HEK293 (cell line): ENCODE measurements around the gene MBD1.

Experiments
- CTCF ChIP-seq: fragments of 450-650 bp; formaldehyde crosslinking; IDR thresholded peaks from 2 replicates; pipeline ENCODE4 v1.5.1; 2016; ENCODE audit warnings: missing biosample characterization, missing genetic modification characterization
- GFI1B ChIP-seq: fragments of 450-650 bp; formaldehyde crosslinking; IDR thresholded peaks from 2 replicates; pipeline ENCODE4 v1.5.1; 2016; ENCODE audit warnings: missing biosample characterization, missing genetic modification characterization
- HOXA7 ChIP-seq: sonication (generic); formaldehyde crosslinking; IDR thresholded peaks from 2 replicates; pipeline ENCODE4 v1.8.1; 2022; ENCODE audit warnings: missing genetic modification reagents, borderline replicate concordance
- KLF17 ChIP-seq: fragments of 450-650 bp; formaldehyde crosslinking; IDR thresholded peaks from 2 replicates; pipeline ENCODE4 v1.5.1; 2016; ENCODE audit warnings: missing biosample characterization, missing genetic modification characterization
- KLF7 ChIP-seq: fragments of 450-650 bp; formaldehyde crosslinking; IDR thresholded peaks from 2 replicates; pipeline ENCODE4 v1.5.1; 2016; ENCODE audit warnings: missing biosample characterization, missing genetic modification characterization, borderline replicate concordance
- KLF8 ChIP-seq: fragments of 450-650 bp; formaldehyde crosslinking; IDR thresholded peaks from 2 replicates; pipeline ENCODE4 v1.5.1; 2016; ENCODE audit warnings: missing biosample characterization, missing genetic modification characterization
- KLF9 ChIP-seq: fragments of 450-650 bp; formaldehyde crosslinking; IDR thresholded peaks from 2 replicates; pipeline ENCODE4 v1.5.1; 2016; ENCODE audit warnings: missing biosample characterization, missing genetic modification characterization, low read depth
- MYNN ChIP-seq: fragments of 450-650 bp; formaldehyde crosslinking; IDR thresholded peaks from 2 replicates; pipeline ENCODE4 v1.5.1; 2016; ENCODE audit warnings: missing biosample characterization, missing genetic modification characterization, borderline replicate concordance
- PRDM1 ChIP-seq: fragments of 450-650 bp; formaldehyde crosslinking; IDR thresholded peaks from 2 replicates; pipeline ENCODE4; 2016; ENCODE audit warnings: missing biosample characterization, missing genetic modification characterization
- YY1 ChIP-seq: fragments of 450-650 bp; formaldehyde crosslinking; IDR thresholded peaks from 2 replicates; pipeline ENCODE4 v1.5.1; 2018; ENCODE audit warnings: missing biosample characterization, missing genetic modification characterization
- ZBTB11 ChIP-seq: fragments of 450-650 bp; formaldehyde crosslinking; conservative IDR thresholded peaks from 2 replicates; pipeline ENCODE4 v1.5.1; 2016; ENCODE audit warnings: low read depth, missing biosample characterization, missing genetic modification characterization
- ZFHX2 ChIP-seq: fragments of 450-650 bp; formaldehyde crosslinking; conservative IDR thresholded peaks from 2 replicates; pipeline ENCODE4 v1.5.1; 2016; ENCODE audit warnings: missing biosample characterization, missing genetic modification characterization
- ZFP3 ChIP-seq: fragments of 450-650 bp; formaldehyde crosslinking; IDR thresholded peaks from 2 replicates; pipeline ENCODE4 v1.5.1; 2016; ENCODE audit warnings: low read depth, missing biosample characterization, missing genetic modification characterization
- ZFP37 ChIP-seq: fragments of 450-650 bp; formaldehyde crosslinking; IDR thresholded peaks from 2 replicates; pipeline ENCODE4 v1.5.1; 2016; ENCODE audit warnings: missing biosample characterization, missing genetic modification characterization
- ZNF140 ChIP-seq: fragments of 450-650 bp; formaldehyde crosslinking; IDR thresholded peaks from 2 replicates; pipeline ENCODE4 v1.5.1; 2016; ENCODE audit warnings: missing biosample characterization, missing genetic modification characterization
- ZNF16 ChIP-seq: fragments of 450-650 bp; formaldehyde crosslinking; IDR thresholded peaks from 2 replicates; pipeline ENCODE4 v1.5.1; 2016; ENCODE audit warnings: low read depth, missing biosample characterization, missing genetic modification characterization
- ZNF18 ChIP-seq: fragments of 450-650 bp; formaldehyde crosslinking; IDR thresholded peaks from 2 replicates; pipeline ENCODE4 v1.5.1; 2016; ENCODE audit warnings: missing biosample characterization, missing genetic modification characterization
- ZNF211 ChIP-seq: fragments of 450-650 bp; formaldehyde crosslinking; IDR thresholded peaks from 2 replicates; pipeline ENCODE4 v1.5.1; 2016; ENCODE audit warnings: low read depth, missing biosample characterization, missing genetic modification characterization
- ZNF302 ChIP-seq: fragments of 450-650 bp; formaldehyde crosslinking; IDR thresholded peaks from 2 replicates; pipeline ENCODE4 v1.5.1; 2016; ENCODE audit warnings: missing biosample characterization, missing genetic modification characterization, low read depth
- ZNF324 ChIP-seq: fragments of 450-650 bp; formaldehyde crosslinking; IDR thresholded peaks from 2 replicates; pipeline ENCODE4 v1.5.1; 2016; ENCODE audit warnings: missing biosample characterization, missing genetic modification characterization
- ZNF335 ChIP-seq: fragments of 450-650 bp; formaldehyde crosslinking; conservative IDR thresholded peaks from 2 replicates; pipeline ENCODE4 v1.5.1; 2016; ENCODE audit warnings: missing biosample characterization, missing genetic modification characterization
- ZNF350 ChIP-seq: fragments of 450-650 bp; formaldehyde crosslinking; IDR thresholded peaks from 2 replicates; pipeline ENCODE4 v1.5.0; 2017; ENCODE audit warnings: missing biosample characterization, mild to moderate bottlenecking, missing genetic modification characterization
- ZNF514 ChIP-seq: fragments of 450-650 bp; formaldehyde crosslinking; IDR thresholded peaks from 2 replicates; pipeline ENCODE4 v1.5.1; 2016; ENCODE audit warnings: missing biosample characterization, missing genetic modification characterization
- ZNF521 ChIP-seq: fragments of 450-650 bp; formaldehyde crosslinking; IDR thresholded peaks from 2 replicates; pipeline ENCODE4 v1.5.1; 2017; ENCODE audit warnings: missing biosample characterization, mild to moderate bottlenecking, missing genetic modification characterization
- ZNF555 ChIP-seq: fragments of 450-650 bp; formaldehyde crosslinking; conservative IDR thresholded peaks from 2 replicates; pipeline ENCODE4 v1.5.1; 2017; ENCODE audit warnings: missing biosample characterization, mild to moderate bottlenecking, missing genetic modification characterization, inconsistent platforms
- ZNF580 ChIP-seq: fragments of 450-650 bp; formaldehyde crosslinking; IDR thresholded peaks from 2 replicates; pipeline ENCODE4 v1.5.1; 2016; ENCODE audit warnings: missing biosample characterization, missing genetic modification characterization
- ZNF600 ChIP-seq: fragments of 450-650 bp; formaldehyde crosslinking; IDR thresholded peaks from 2 replicates; pipeline ENCODE4 v1.5.1; 2016; ENCODE audit warnings: missing biosample characterization, missing genetic modification characterization
- ZNF624 ChIP-seq: fragments of 450-650 bp; formaldehyde crosslinking; IDR thresholded peaks from 2 replicates; pipeline ENCODE4 v1.5.1; 2017; ENCODE audit warnings: missing biosample characterization, missing genetic modification characterization
- ZNF654 ChIP-seq: fragments of 450-650 bp; formaldehyde crosslinking; IDR thresholded peaks from 2 replicates; pipeline ENCODE4 v1.5.1; 2016; ENCODE audit warnings: low read depth, missing biosample characterization, missing genetic modification characterization
- ZNF670 ChIP-seq: fragments of 450-650 bp; formaldehyde crosslinking; IDR thresholded peaks from 2 replicates; pipeline ENCODE4 v1.5.1; 2016; ENCODE audit warnings: missing biosample characterization, missing genetic modification characterization, low read depth
- ZNF785 ChIP-seq: fragments of 450-650 bp; formaldehyde crosslinking; IDR thresholded peaks from 2 replicates; pipeline ENCODE4 v1.5.1; 2016; ENCODE audit warnings: missing biosample characterization, missing genetic modification characterization
- ZNF792 ChIP-seq: fragments of 450-650 bp; formaldehyde crosslinking; IDR thresholded peaks from 2 replicates; pipeline ENCODE4 v1.5.1; 2016; ENCODE audit warnings: missing biosample characterization, missing genetic modification characterization
- ZSCAN4 ChIP-seq: fragments of 450-650 bp; formaldehyde crosslinking; IDR thresholded peaks from 2 replicates; pipeline ENCODE4 v1.5.1; 2017; ENCODE audit warnings: missing biosample characterization, missing genetic modification characterization
- ZXDB ChIP-seq: fragments of 450-650 bp; formaldehyde crosslinking; IDR thresholded peaks from 2 replicates; pipeline ENCODE4 v1.5.1; 2016; ENCODE audit warnings: missing biosample characterization, missing genetic modification characterization

MBD1 gene

GRCh38 chr18:50266248-50266704 is 15.0 kb downstream of the MBD1 start, which contains the start of gene CFAP53 (continued):
- TF ChIP-seq KLF9 (tag by site-specific recombination) (peak; percentile 96), ZNF521 (no peak), ZNF785 (no peak), ZNF600 (tag by site-specific recombination) (peak; percentile 31; the same call in 1 of the 2 replicates), ZNF350 (tag by site-specific recombination) (no peak), ZNF211 (no peak), ZFP37 (tag by site-specific recombination) (no peak), ZNF514 (tag by site-specific recombination) (no peak), ZNF16 (tag by site-specific recombination) (no peak), MYNN (0 out of 2 replicates have a peak, but pooled peaks have one; percentile 12), GFI1B (tag by site-specific recombination) (no peak), KLF17 (no peak), ZSCAN4 (tag by site-specific recombination) (no peak), ZNF654 (no peak), ZNF670 (tag by site-specific recombination) (no peak), YY1 (no peak), ZNF18 (tag by site-specific recombination) (no peak), ZNF302 (tag by site-specific recombination) (no peak), ZNF324 (tag by site-specific recombination) (no peak), ZNF624 (tag by site-specific recombination) (no peak), ZBTB11 (tag by site-specific recombination) (peak; percentile 87), PRDM1 (tag by site-specific recombination) (no peak), ZNF580 (tag by site-specific recombination) (no peak), KLF7 (tag by site-specific recombination) (no peak), ZFP3 (tag by site-specific recombination) (no peak), ZNF792 (no peak), ZXDB (tag by site-specific recombination) (peak; percentile 74), ZFHX2 (peak; percentile 84), HOXA7 (CRISPR knock-in tag) (no peak), CTCF (no peak; the same call in 1 of the 2 replicates), ZNF555 (tag by site-specific recombination) (no peak), ZNF335 (tag by site-specific recombination) (peak; percentile 67), ZNF140 (tag by site-specific recombination) (no peak), KLF8 (peak; percentile 15; the same call in 1 of the 2 replicates)
